H1 (cell line): ENCODE results near the gene LEFTY1. TPM values are rescaled to one million over a fixed set of nuclear protein-coding genes. Genes with fewer than 3 reads are reported as not detected.

Experiments
- BRCA1 ChIP-seq: IDR thresholded peaks from 2 replicates; pipeline ENCODE4 v1.6.1; 2012; ENCODE audit warnings: low read depth, low read length, improper control_type of control experiment
- CHD2 ChIP-seq: IDR thresholded peaks from 2 replicates; pipeline ENCODE4 v1.6.1; 2012; ENCODE audit warnings: low read length, improper control_type of control experiment
- CTCF ChIP-seq, 3 experiments: IDR thresholded peaks; 1 replicate in 2 of 3; 2 replicates in 1 of 3; pipeline versions ENCODE4 v1.5.1 to v1.6.1; 2011; ENCODE audit warnings: low read length in 3 of 3, mild to moderate bottlenecking in 3 of 3, inconsistent platforms in 2 of 3, low read depth in 1 of 3, moderate library complexity in 1 of 3; ENCODE audit not compliant: insufficient read depth in 1 of 3; ENCODE audit errors: control extremely low read depth in 1 of 3
- polyA plus RNA-seq, 7 experiments: library from polyadenylated mRNA; depleted of rRNA in 3 of 7; stranded (reverse) in 5 of 7; unstranded in 2 of 7; fragments of >200 nt in 5 of 7; fragments of 200-250 nt in 2 of 7; gene quantifications; 1 replicate in 5 of 7; 2 replicates in 1 of 7; 4 replicates in 1 of 7; pipeline versions ENCODE4 v1.2.1 to v1.2.3, GENCODE V29; 2011 to 2013; ENCODE audit warnings: missing spikeins in 2 of 7, mixed read lengths in 2 of 7
- total RNA-seq: library from RNA; stranded (reverse); fragmentation: NEBNext Ultra II Directional; extraction: Animal tissue kit (Norgen Biotek cat#: 25700); gene quantifications from 2 replicates; pipeline ENCODE4 v1.2.1, GENCODE V29; 2021

LEFTY1 gene
- total and polyA plus RNA-seq, 2 of the 8 experiments (the other 6 are each of a cell fraction or from before 2014, with no cell fraction given): 4.5 to 11.7 TPM

- TF ChIP-seq CTCF (IDR thresholded peaks at IDR 0.05; ENCODE audit: control extremely low read depth in 1 of 3, insufficient read depth in 1 of 3, low read depth in 1 of 3, low read length in 3 of 3): no peak
- TF ChIP-seq CHD2: no peak
- TF ChIP-seq BRCA1: no peak
Observed at GRCh38 chr1:225934711-225935110, 45.8 kb upstream of the LEFTY1 start (continued).
